ENCODE data around the gene MAP10. TPM values are rescaled to one million over a fixed set of nuclear protein-coding genes. Genes with fewer than 3 reads are reported as not detected.

The MAP10 gene
- total RNA-seq, 1 experiment from 2014 or later, result 3.2 TPM

- DNase-seq, result no peak
- Histone ChIP-seq H3K9me3 (no peaks in the 10 kb centered on the region; the same call in 1 of the 2 replicates), H3K4me3 (no peak overlapping the region)
Measured at GRCh38 chr1:232834066-232834465, 28.9 kb downstream of the MAP10 start.

GRCh38 chr1:232835166-232835565, 29.9 kb downstream of the MAP10 start:
- no peak for DNase-seq
- H3K36me3 ChIP-seq, result no peaks in the 10 kb centered on the region
- no peaks in the 10 kb centered on the region for H3K27me3 ChIP-seq
- no peaks in the 10 kb centered on the region; the same call in 1 of the 2 replicates for H3K9me3 ChIP-seq
- H3K4me3 ChIP-seq, result no peak overlapping the region

More at GRCh38 chr1:232834066-232834465, 28.9 kb downstream of the MAP10 start:
- H3K36me3 ChIP-seq, result no peaks in the 10 kb centered on the region
- no peaks in the 10 kb centered on the region for H3K27me3 ChIP-seq

GRCh38 chr1:232837087-232837486, 31.9 kb downstream of the MAP10 start:
- no peak for DNase-seq
- H3K9me3 ChIP-seq, result peaks cover 11% of the 10 kb centered on the region
- no peaks in the 10 kb centered on the region for H3K27me3 ChIP-seq
- no peaks in the 10 kb centered on the region for H3K36me3 ChIP-seq
- no peak overlapping the region for H3K4me3 ChIP-seq

GRCh38 chr1:232841823-232842565, 36.8 kb downstream of the MAP10 start:
- Histone ChIP-seq H3K9me3 (peaks cover 11% of the 10 kb centered on the region; the same call in 1 of the 2 replicates), H3K36me3 (no peaks in the 10 kb centered on the region), H3K4me3 (no peak overlapping the region), H3K27me3 (no peaks in the 10 kb centered on the region)
- DNase-seq, result no peak

- DNase-seq, result peak; percentile 26
- no peaks in the 10 kb centered on the region for H3K27me3 ChIP-seq
- H3K4me3 ChIP-seq, result no peak overlapping the region
- H3K36me3 ChIP-seq, result no peaks in the 10 kb centered on the region
- H3K9me3 ChIP-seq, result peaks cover 11% of the 10 kb centered on the region; the same call in 1 of the 2 replicates
Measured at GRCh38 chr1:232844791-232845190, 39.6 kb downstream of the MAP10 start.

GRCh38 chr1:232845406-232845955, 40.3 kb downstream of the MAP10 start:
- no peaks in the 10 kb centered on the region for H3K27me3 ChIP-seq
- no peak for DNase-seq
- H3K36me3 ChIP-seq, result no peaks in the 10 kb centered on the region
- no peak overlapping the region for H3K4me3 ChIP-seq
- H3K9me3 ChIP-seq, result peaks cover 10% of the 10 kb centered on the region; the same call in 1 of the 2 replicates

GRCh38 chr1:232851532-232851931, 46.3 kb downstream of the MAP10 start:
- Histone ChIP-seq H3K4me3 (no peak overlapping the region), H3K36me3 (no peaks in the 10 kb centered on the region), H3K9me3 (no peaks in the 10 kb centered on the region), H3K27me3 (no peaks in the 10 kb centered on the region)
- DNase-seq, result no peak

- Histone ChIP-seq H3K27me3 (no peaks in the 10 kb centered on the region), H3K4me3 (no peak overlapping the region), H3K36me3 (no peaks in the 10 kb centered on the region), H3K9me3 (no peaks in the 10 kb centered on the region)
- peak; percentile 73 for DNase-seq
Measured at GRCh38 chr1:232853994-232854797, 49.0 kb downstream of the MAP10 start.

- Histone ChIP-seq H3K9me3 (no peaks in the 10 kb centered on the region), H3K4me3 (no peak overlapping the region), H3K36me3 (no peaks in the 10 kb centered on the region), H3K27me3 (no peaks in the 10 kb centered on the region)
- no peak for DNase-seq
Measured at GRCh38 chr1:232854798-232855159, 49.6 kb downstream of the MAP10 start.

GRCh38 chr1:232856541-232856940, 51.3 kb downstream of the MAP10 start:
- DNase-seq, result no peak
- H3K4me3 ChIP-seq, result no peak overlapping the region
- H3K27me3 ChIP-seq, result no peaks in the 10 kb centered on the region

More at GRCh38 chr1:232856541-232856940, 51.3 kb downstream of the MAP10 start:
- no peaks in the 10 kb centered on the region for H3K36me3 ChIP-seq
- H3K9me3 ChIP-seq, result no peaks in the 10 kb centered on the region

Other genes starting within 250 kb of the MAP10 start
- 11.4 and 16.8 TPM in 2 replicates for gene SIPA1L2, start 175.3 kb upstream of the MAP10 start, total RNA-seq (2014; rRNA removed; shearing (Covaris generic); ENCODE audit: low replicate concordance)
- gene NTPCR, start 145.2 kb downstream of the MAP10 start, total RNA-seq (2014; rRNA removed; shearing (Covaris generic); ENCODE audit: low replicate concordance), result 34.5 and 47.6 TPM in 2 replicates

All from MG63 (cell line).